ENCODE measurements around the gene LACRT. TPM values are rescaled to one million over a fixed set of nuclear protein-coding genes. Genes with fewer than 3 reads are reported as not detected.

LACRT gene
- not detected for total RNA-seq
- long read RNA-seq, donor 1: 0 reads
- long read RNA-seq, donor 2: 0 reads

GRCh38 chr12:54634795-54635194, at the start of gene LACRT:
Gene LACRT, minus strand, starts transcription at chr12:54634895. Its CDS starts 54 bp downstream, at chr12:54634841.
- Histone ChIP-seq H3K4me1 (ENCODE audit: low read depth) (no peaks in the 10 kb centered on the region), H3K4me3 (no peak within 1 kb of the TSS), H3K36me3 (ENCODE audit: low read depth) (no peaks in the 10 kb centered on the region), H3K9me3 (no peaks in the 10 kb centered on the region)
- TF ChIP-seq CTCF (IDR thresholded peaks at IDR 0.05): no peak
- no peak for ATAC-seq
- DNase-seq: no peak
- intact Hi-C loops (cut with DNase I, micrococcal nuclease): no loop called here

GRCh38 chr12:54683398-54683797, 48.7 kb upstream of the LACRT start:
- Histone ChIP-seq H3K4me1 (ENCODE audit: low read depth) (no peaks in the 10 kb centered on the region), H3K36me3 (ENCODE audit: low read depth) (no peaks in the 10 kb centered on the region), H3K4me3 (no peak overlapping the region), H3K9me3 (no peaks in the 10 kb centered on the region)
- intact Hi-C loops (cut with DNase I, micrococcal nuclease): no loop called here
- ATAC-seq (no peak), DNase-seq (no peak)
- no peak for TF ChIP-seq CTCF (IDR thresholded peaks at IDR 0.05)

- intact Hi-C loops (cut with DNase I, micrococcal nuclease): no loop called here
- ATAC-seq: no peak
- Histone ChIP-seq H3K36me3 (ENCODE audit: low read depth) (no peaks in the 10 kb centered on the region), H3K4me3 (no peak overlapping the region), H3K9me3 (no peaks in the 10 kb centered on the region), H3K4me1 (ENCODE audit: low read depth) (no peaks in the 10 kb centered on the region)
- TF ChIP-seq CTCF (IDR thresholded peaks at IDR 0.05): no peak
- no peak for DNase-seq
Observed at GRCh38 chr12:54682674-54683073, 48.0 kb upstream of the LACRT start.

- ATAC-seq (peak; percentile 62), DNase-seq (peak in 1 of 3 donors; percentile 46)
- TF ChIP-seq CTCF (IDR thresholded peaks at IDR 0.05): no peak
- no peaks in the 10 kb centered on the region for H3K9me3 ChIP-seq
- no peaks in the 10 kb centered on the region for H3K4me1 ChIP-seq (ENCODE audit: low read depth)
- H3K36me3 ChIP-seq (ENCODE audit: low read depth): no peaks in the 10 kb centered on the region
- intact Hi-C loops (cut with DNase I, micrococcal nuclease): no loop called here
- H3K4me3 ChIP-seq: no peak overlapping the region
Observed at GRCh38 chr12:54680374-54680773, 45.7 kb upstream of the LACRT start.

- TF ChIP-seq CTCF (IDR thresholded peaks at IDR 0.05): no peak
- H3K9me3 ChIP-seq: no peaks in the 10 kb centered on the region
- ATAC-seq (no peak), DNase-seq (no peak)
- no peaks in the 10 kb centered on the region for H3K36me3 ChIP-seq (ENCODE audit: low read depth)
- H3K4me3 ChIP-seq: no peak overlapping the region
- H3K4me1 ChIP-seq (ENCODE audit: low read depth): no peaks in the 10 kb centered on the region
- intact Hi-C loops (cut with DNase I, micrococcal nuclease): no loop called here
Observed at GRCh38 chr12:54678131-54678530, 43.4 kb upstream of the LACRT start.

GRCh38 chr12:54667945-54668344, 33.2 kb upstream of the LACRT start:
- Histone ChIP-seq H3K4me1 (ENCODE audit: low read depth) (no peaks in the 10 kb centered on the region), H3K36me3 (ENCODE audit: low read depth) (no peaks in the 10 kb centered on the region), H3K9me3 (no peaks in the 10 kb centered on the region), H3K4me3 (no peak overlapping the region)
- intact Hi-C loops (cut with DNase I, micrococcal nuclease): no loop called here
- DNase-seq: no peak
- no peak for TF ChIP-seq CTCF (IDR thresholded peaks at IDR 0.05)
- ATAC-seq: no peak
